HG02623 (cell line): Measurements from ENCODE around the gene CAB39.
"Not testable (repeated sequence)": the region's sequence is repeated elsewhere in the genome, so short reads cannot be mapped to it uniquely, and the experiment has no call there.

Experiments used
- ATAC-seq: cut with Tn5 transposase; IDR thresholded peaks from one replicate; pipeline ENCODE4 v1.9.1; 2021; ENCODE audit warnings: moderate library complexity; ENCODE audit not compliant: unreplicated experiment

Gene CAB39

GRCh38 chr2:230682546-230682945 lies 30.1 kb upstream of the CAB39 start:
- no peak for ATAC-seq

GRCh38 chr2:230684270-230685168 lies 28.1 kb upstream of the CAB39 start:
- no peak for ATAC-seq

GRCh38 chr2:230685178-230685577 lies 27.5 kb upstream of the CAB39 start:
- ATAC-seq, result no peak

- ATAC-seq, result no peak
Measured at GRCh38 chr2:230687498-230687897, 25.1 kb upstream of the CAB39 start.

GRCh38 chr2:230688490-230688889 lies 24.2 kb upstream of the CAB39 start:
- ATAC-seq, result no peak

- ATAC-seq, result no peak
Measured at GRCh38 chr2:230690439-230690838, 22.2 kb upstream of the CAB39 start.

- ATAC-seq, result no peak
Measured at GRCh38 chr2:230691005-230691647, 21.5 kb upstream of the CAB39 start.

- ATAC-seq, result no peak
Measured at GRCh38 chr2:230692760-230693159, 19.9 kb upstream of the CAB39 start.

GRCh38 chr2:230693411-230693810 lies 19.2 kb upstream of the CAB39 start:
- no peak for ATAC-seq

- ATAC-seq, result no peak
Measured at GRCh38 chr2:230694241-230694640, 18.4 kb upstream of the CAB39 start.

GRCh38 chr2:230695551-230695950 lies 17.1 kb upstream of the CAB39 start:
- ATAC-seq, result no peak

- ATAC-seq, result no peak
Measured at GRCh38 chr2:230696670-230697069, 16.0 kb upstream of the CAB39 start.

GRCh38 chr2:230697676-230698075 lies 15.0 kb upstream of the CAB39 start:
- no peak for ATAC-seq

- ATAC-seq, result not testable (repeated sequence)
Measured at GRCh38 chr2:230698753-230699152, 13.9 kb upstream of the CAB39 start.

GRCh38 chr2:230700447-230700846 lies 12.2 kb upstream of the CAB39 start:
- no peak for ATAC-seq

GRCh38 chr2:230701308-230701707 lies 11.3 kb upstream of the CAB39 start:
- ATAC-seq, result no peak

GRCh38 chr2:230702457-230702856 lies 10.2 kb upstream of the CAB39 start:
- ATAC-seq, result not testable (repeated sequence)

- no peak for ATAC-seq
Measured at GRCh38 chr2:230703514-230703913, 9.1 kb upstream of the CAB39 start.

GRCh38 chr2:230706053-230706521 lies 6.6 kb upstream of the CAB39 start:
- no peak for ATAC-seq

- ATAC-seq, result no peak
Measured at GRCh38 chr2:230706966-230707365, 5.7 kb upstream of the CAB39 start.

GRCh38 chr2:230708204-230708603 lies 4.4 kb upstream of the CAB39 start:
- ATAC-seq, result no peak

GRCh38 chr2:230711224-230711623 lies 1.4 kb upstream of the CAB39 start:
- ATAC-seq, result no peak
